Measurements from ENCODE around the gene USP43.

USP43 gene

DNA sequence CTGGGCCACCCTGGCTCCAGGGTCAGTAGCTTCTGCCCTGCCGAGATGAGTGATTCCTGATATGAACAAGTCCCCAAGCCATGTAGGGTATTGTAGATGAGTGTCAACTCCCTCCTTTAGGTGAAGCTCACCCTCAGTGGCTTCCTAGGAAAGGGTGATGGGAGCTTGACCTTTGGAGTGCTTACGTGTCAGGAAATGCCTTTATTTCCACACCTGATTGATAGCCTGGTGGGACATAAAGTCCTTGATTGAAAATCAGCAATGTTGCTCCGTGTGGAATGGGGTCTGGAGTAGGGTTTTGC, 58.4 kb downstream of the USP43 start (continued):
- no peak for TF ChIP-seq ZSCAN4 (tag by site-specific recombination; IDR thresholded peaks at IDR 0.05)
- no peak for TF ChIP-seq REST (tag by site-specific recombination; IDR thresholded peaks at IDR 0.05)
- no peak for TF ChIP-seq KLF17 (tag by site-specific recombination; IDR thresholded peaks at IDR 0.05)
- no peak for TF ChIP-seq ZNF16 (tag by site-specific recombination; IDR thresholded peaks at IDR 0.05; ENCODE audit: low read depth)
- TF ChIP-seq, protein P1, sequence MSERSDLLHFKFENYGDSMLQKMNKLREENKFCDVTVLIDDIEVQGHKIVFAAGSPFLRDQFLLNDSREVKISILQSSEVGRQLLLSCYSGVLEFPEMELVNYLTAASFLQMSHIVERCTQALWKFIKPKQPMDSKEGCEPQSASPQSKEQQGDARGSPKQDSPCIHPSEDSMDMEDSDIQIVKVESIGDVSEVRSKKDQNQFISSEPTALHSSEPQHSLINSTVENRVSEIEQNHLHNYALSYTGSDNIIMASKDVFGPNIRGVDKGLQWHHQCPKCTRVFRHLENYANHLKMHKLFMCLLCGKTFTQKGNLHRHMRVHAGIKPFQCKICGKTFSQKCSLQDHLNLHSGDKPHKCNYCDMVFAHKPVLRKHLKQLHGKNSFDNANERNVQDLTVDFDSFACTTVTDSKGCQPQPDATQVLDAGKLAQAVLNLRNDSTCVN (tag by site-specific recombination; optimal IDR thresholded peaks at IDR 0.05) = no peak
- no peak for TF ChIP-seq FEZF1 (tag by site-specific recombination; IDR thresholded peaks at IDR 0.05)
- TF ChIP-seq ZNF433 (tag by site-specific recombination; IDR thresholded peaks at IDR 0.05; ENCODE audit: low read depth) = no peak
- no peak for TF ChIP-seq ZNF311 (tag by site-specific recombination; IDR thresholded peaks at IDR 0.05; ENCODE audit: borderline replicate concordance)
- no peak for TF ChIP-seq ZNF701 (tag by site-specific recombination; IDR thresholded peaks at IDR 0.05)
- TF ChIP-seq ZNF18 (tag by site-specific recombination; IDR thresholded peaks at IDR 0.05) = no peak
- no peak for TF ChIP-seq ZNF660 (tag by site-specific recombination; IDR thresholded peaks at IDR 0.05)

- no peak for TF ChIP-seq ZNF600 (tag by site-specific recombination; IDR thresholded peaks at IDR 0.05)
- no peak for TF ChIP-seq ZNF24 (tag by site-specific recombination; IDR thresholded peaks at IDR 0.05)
- no peak for TF ChIP-seq ZNF302 (tag by site-specific recombination; IDR thresholded peaks at IDR 0.05; ENCODE audit: low read depth)
- no peak for TF ChIP-seq ZNF324 (tag by site-specific recombination; IDR thresholded peaks at IDR 0.05)
- no peak for TF ChIP-seq ZNF518A (tag by site-specific recombination; conservative IDR thresholded peaks at IDR 0.05; ENCODE audit: low read depth)
- no peak for TF ChIP-seq ZNF677 (tag by site-specific recombination; IDR thresholded peaks at IDR 0.05)
- Histone ChIP-seq H3K4me3 (ENCODE audit: low read depth, low read length) (no peak overlapping the region), H3K4me1 (ENCODE audit: control insufficient read depth, insufficient read depth, low read length) (no peaks in the 10 kb centered on the region), H3K36me3 (ENCODE audit: control insufficient read depth in 2 of 2, insufficient read depth in 1 of 2, low read length in 2 of 2) (peaks cover 0 to 6% of the 10 kb centered on the region in 2 experiments; a peak in 2 of 3 replicates), H3K9me3 (ENCODE audit: control insufficient read depth, insufficient read depth, low read depth, low read length) (no peaks in the 10 kb centered on the region), H3K27ac (ENCODE audit: extremely low read depth, low read depth, low read length) (no peak overlapping the region)
- POLR2A ChIA-PET = no interaction called here
- CTCF ChIA-PET = interaction anchor here (0.6 kb wide), 2 partner anchors 223 to 521 kb away, joined by 3 to 4 read pairs; no protein-coding TSS in a partner anchor
Measured at GRCh38 chr17:9705745-9706144, 60.4 kb downstream of the USP43 start.

Data from HEK293 (cell line).